Panc1 (cell line): Measurements from ENCODE around the gene PPP1R12A. TPM values are rescaled to one million over a fixed set of nuclear protein-coding genes. Genes with fewer than 3 reads are reported as not detected.
A peak's percentile ranks its signal among the peaks of the same experiment; 100 is the strongest.

Experiments
- ATAC-seq: fragments of 200-7000 bp; cut with Tn5 transposase; 2 replicates; pipeline ENCODE4 v1.9.1; 2020; ENCODE audit warnings: mild to moderate bottlenecking, moderate library complexity
- BruUV-seq: library from RNA; stranded (reverse); fragments of 400-500 nt; replicated peaks from 2 replicates; lab custom pipeline; 2021; lab: Mats Ljungman, UMichigan
- CTCF ChIA-PET: fragments of 300-600 bp; sonication (Branson Sonifier 250); formaldehyde crosslinking; loops from one replicate; lab custom pipeline; 2022; ENCODE audit warnings: antibody characterized with exemption; lab: Charles Lee
- POLR2A ChIA-PET: fragments of 300-600 bp; sonication (Branson Sonifier 250); formaldehyde crosslinking; loops from one replicate; lab custom pipeline; 2022; ENCODE audit warnings: antibody characterized with exemption; lab: Charles Lee
- DNase-seq: peaks from one replicate; pipeline ENCODE4 v3.0.0-alpha.2; 2010; ENCODE audit warnings: low read depth, low spot score
- H3K27ac ChIP-seq: 2 replicates; pipeline ENCODE4 v1.5.1; 2011; ENCODE audit warnings: mild to moderate bottlenecking, low read length, inconsistent platforms
- H3K27me3 ChIP-seq: fragments of 200-500 bp; sonication (Bioruptor generic); 2 replicates; pipeline ENCODE4 v1.6.0; 2014; ENCODE audit warnings: low read length, inconsistent platforms; ENCODE audit not compliant: control insufficient read depth, insufficient read depth
- H3K36me3 ChIP-seq: fragments of 200-500 bp; sonication (Bioruptor generic); 2 replicates; pipeline ENCODE4 v1.5.1; 2014; ENCODE audit warnings: inconsistent platforms, mild to moderate bottlenecking, low read length, moderate library complexity; ENCODE audit not compliant: control insufficient read depth, insufficient read depth
- H3K4me1 ChIP-seq: 2 replicates; pipeline ENCODE4 v1.5.1; 2011; ENCODE audit warnings: inconsistent platforms, mild to moderate bottlenecking, low read length, moderate library complexity; ENCODE audit not compliant: control insufficient read depth, insufficient read depth
- H3K4me3 ChIP-seq, 2 experiments: 2 replicates each; pipeline ENCODE4 v1.5.1; 2011 to 2012; ENCODE audit warnings: low read depth in 2 of 2, low read length in 2 of 2, mild to moderate bottlenecking in 2 of 2, inconsistent platforms in 1 of 2, moderate library complexity in 1 of 2
- H3K9me3 ChIP-seq: fragments of 200-500 bp; sonication (Bioruptor generic); 2 replicates; pipeline ENCODE4 v1.5.1; 2014; ENCODE audit warnings: low read depth, mild to moderate bottlenecking, inconsistent platforms, low read length, moderate library complexity; ENCODE audit not compliant: control insufficient read depth, insufficient read depth
- CTCF ChIP-seq: fragments of 450-650 bp; IDR thresholded peaks from 2 replicates; pipeline ENCODE4 v1.5.1; 2017; ENCODE audit warnings: mild to moderate bottlenecking
- POLR2AphosphoS5 ChIP-seq: IDR thresholded peaks from 2 replicates; pipeline ENCODE4 v1.6.1; 2012; ENCODE audit warnings: mild to moderate bottlenecking, low read depth, low read length, moderate library complexity
- REST ChIP-seq, 2 experiments: IDR thresholded peaks; 2 replicates each; pipeline ENCODE4 v1.6.1; 2011 to 2012; ENCODE audit warnings: low read depth in 2 of 2, control low read depth in 1 of 2, low read length in 1 of 2, mild to moderate bottlenecking in 1 of 2, moderate library complexity in 1 of 2; ENCODE audit not compliant: insufficient read depth in 1 of 2
- SIN3A ChIP-seq: IDR thresholded peaks from 2 replicates; pipeline ENCODE4 v1.6.1; 2012; ENCODE audit warnings: low read depth, mild to moderate bottlenecking, low read length, moderate library complexity, borderline replicate concordance; ENCODE audit not compliant: insufficient read depth
- TCF7L2 ChIP-seq: IDR thresholded peaks from 2 replicates; pipeline ENCODE4 v1.6.1; 2011; ENCODE audit warnings: mild to moderate bottlenecking, low read depth, low read length, inconsistent platforms
- in situ Hi-C: cut with HindIII; loops from 2 replicates; pipeline ENCODE4 v1.10.0; 2016; ENCODE audit warnings: low sequenced_read_pairs, low pct_unique_long_range_greater_than_20kb
- intact Hi-C: fragments of 100-400 bp; cut with micrococcal nuclease; formaldehyde crosslinking; loops from one replicate; pipeline ENCODE4 v1.10.0; 2022; ENCODE audit not compliant: unreplicated experiment
- total RNA-seq: library from RNA; stranded (reverse); gene quantifications from one replicate; pipeline ENCODE4 v1.2.1, GENCODE V29; 2021; ENCODE audit not compliant: unreplicated experiment

PPP1R12A gene
- total RNA-seq, 1 experiment from 2014 or later = 61.6 TPM

- in situ Hi-C loops (no loop called here), intact Hi-C loops (no loop called here)
- Histone ChIP-seq H3K4me3 (peak overlapping the region; percentile 98), H3K4me1 (peaks cover 25% of the 10 kb centered on the region), H3K27me3 (no peaks in the 10 kb centered on the region), H3K36me3 (peaks cover 11% of the 10 kb centered on the region), H3K9me3 (no peaks in the 10 kb centered on the region), H3K27ac (no peak overlapping the region; the same call in 1 of the 2 replicates)
- DNase-seq = no peak
- TF ChIP-seq POLR2AphosphoS5 (no peak), REST (IDR thresholded peaks at IDR 0.05; ENCODE audit: insufficient read depth in 1 of 2, low read depth in 2 of 2, low read length in 1 of 2) (no peak), SIN3A (no peak), TCF7L2 (no peak), CTCF (no peak)
- BruUV-seq = no TSS peak
- POLR2A ChIA-PET = interaction anchor here (0.7 kb wide), 1 partner anchor 1057 kb away, joined by 3 read pairs; no protein-coding TSS in a partner anchor
- no peak for ATAC-seq
- CTCF ChIA-PET = no interaction called here
Measured at GRCh38 chr12:79933043-79933442, 1.9 kb downstream of the PPP1R12A start.

GRCh38 chr12:79932357-79932756 is 2.5 kb downstream of the PPP1R12A start:
- ChIA-PET POLR2A (interaction anchor here (0.7 kb wide), 1 partner anchor 18 kb away, joined by 3 read pairs; no protein-coding TSS in a partner anchor), CTCF (no interaction called here)
- TF ChIP-seq REST (IDR thresholded peaks at IDR 0.05; ENCODE audit: insufficient read depth in 1 of 2, low read depth in 2 of 2, low read length in 1 of 2) (no peak), SIN3A (no peak), POLR2AphosphoS5 (no peak), CTCF (no peak), TCF7L2 (no peak)
- ATAC-seq (no peak), DNase-seq (no peak)
- H3K4me3 ChIP-seq = peak overlapping the region; percentile 98; a peak in 3 of 4 replicates
- H3K27ac ChIP-seq = peak overlapping the region; percentile 44; the same call in 1 of the 2 replicates
- no peaks in the 10 kb centered on the region for H3K27me3 ChIP-seq
- no peaks in the 10 kb centered on the region for H3K9me3 ChIP-seq
- BruUV-seq = no TSS peak
- in situ Hi-C loops (no loop called here), intact Hi-C loops (no loop called here)
- peaks cover 26% of the 10 kb centered on the region for H3K4me1 ChIP-seq
- H3K36me3 ChIP-seq = peaks cover 11% of the 10 kb centered on the region
